Tibial nerve (tissue), 4 donors: ENCODE data around the gene SEPHS1. TPM values are rescaled to one million over a fixed set of nuclear protein-coding genes. Genes with fewer than 3 reads are reported as not detected.

Experiments used
- DNase-seq, 2 donors: peaks; one replicate each; pipeline ENCODE4 v3.0.0-alpha.2; 2019; ENCODE audit warnings: low spot score in 2 of 2
- H3K27ac ChIP-seq, 4 donors: fragments of 200-600 bp; sonication (generic) in 3 of 4; one replicate each; pipeline ENCODE4 v1.5.1; 2017 to 2019; ENCODE audit warnings: mild to moderate bottlenecking in 1 of 4
- H3K27me3 ChIP-seq, 2 donors: fragments of 200-600 bp; sonication (generic) in 1 of 2; one replicate each; pipeline versions ENCODE4 v1.5.1 to v1.6.0; 2017 to 2019
- H3K36me3 ChIP-seq, 3 donors: fragments of 200-600 bp; sonication (generic); one replicate each; pipeline ENCODE4 v1.5.1; 2018 to 2019
- H3K4me1 ChIP-seq, 4 donors: fragments of 200-600 bp; sonication (generic) in 3 of 4; one replicate each; pipeline ENCODE4 v1.5.1; 2017 to 2019
- H3K4me3 ChIP-seq, 4 donors: fragments of 200-600 bp; sonication (generic) in 3 of 4; one replicate each; pipeline ENCODE4 v1.5.1; 2017 to 2019; ENCODE audit warnings: mild to moderate bottlenecking in 1 of 4, moderate library complexity in 1 of 4
- H3K9me3 ChIP-seq, 4 donors: fragments of 200-600 bp; sonication (generic) in 3 of 4; one replicate each; pipeline ENCODE4 v1.5.1; 2017 to 2019
- CTCF ChIP-seq, 5 experiments: fragments of 200-600 bp in 3 of 5; fragments of 450-650 bp in 2 of 5; sonication (generic) in 3 of 5; IDR thresholded peaks; one replicate each; pipeline ENCODE4 v1.5.1; 2016 to 2019; ENCODE audit warnings: antibody characterized with exemption in 5 of 5, mild to moderate bottlenecking in 3 of 5, moderate library complexity in 2 of 5
- EP300 ChIP-seq, 2 donors: sonication (generic); formaldehyde crosslinking; IDR thresholded peaks; one replicate each; pipeline ENCODE4 v1.6.1; 2017; ENCODE audit warnings: antibody characterized with exemption in 2 of 2, mild to moderate bottlenecking in 1 of 2
- POLR2A ChIP-seq, 2 donors: fragments of 450-650 bp; IDR thresholded peaks; one replicate each; pipeline ENCODE4 v1.6.1; 2017; ENCODE audit warnings: antibody characterized with exemption in 2 of 2, mild to moderate bottlenecking in 2 of 2, moderate library complexity in 2 of 2
- WGBS, 2 donors: methylation state at CpG; one replicate each; pipeline ENCODE4 v1.1.5; 2018; 5-methylcytosine and 5-hydroxymethylcytosine counted together
- total RNA-seq, 4 donors: library from RNA; depleted of rRNA; stranded (reverse); fragments of >200 nt; gene quantifications; one replicate each; pipeline ENCODE4 v1.1.0, GENCODE V29; 2016

SEPHS1 gene
- total RNA-seq, 4 donors from 2014 or later = 18.0 to 28.4 (median 23.9) TPM

GRCh38 chr10:13328126-13328525 lies 20.0 kb downstream of the SEPHS1 start:
- Histone ChIP-seq H3K9me3 (no peaks in the 10 kb centered on the region), H3K36me3 (peaks cover 5 to 94% (median 22%) of the 10 kb centered on the region in 3 donors), H3K4me3 (no peak overlapping the region), H3K27ac (no peak overlapping the region), H3K4me1 (no peaks in the 10 kb centered on the region), H3K27me3 (no peaks in the 10 kb centered on the region)
- no peak for DNase-seq
- TF ChIP-seq CTCF (IDR thresholded peaks at IDR 0.05) (no peak), POLR2A (IDR thresholded peaks at IDR 0.05) (no peak), EP300 (IDR thresholded peaks at IDR 0.05) (no peak)
- 96 to 100% methylated on average over 4 to 5 of the region's 5 CpGs for WGBS, 2 donors

- Histone ChIP-seq H3K9me3 (no peaks in the 10 kb centered on the region), H3K27me3 (no peaks in the 10 kb centered on the region), H3K27ac (no peak overlapping the region), H3K4me3 (no peak overlapping the region), H3K4me1 (no peaks in the 10 kb centered on the region), H3K36me3 (peaks cover 5 to 94% (median 18%) of the 10 kb centered on the region in 3 donors)
- TF ChIP-seq CTCF (IDR thresholded peaks at IDR 0.05) (no peak), EP300 (IDR thresholded peaks at IDR 0.05) (no peak), POLR2A (IDR thresholded peaks at IDR 0.05) (no peak)
- no peak for DNase-seq
- 28 to 31% methylated on average over 3 of the region's 3 CpGs for WGBS, 2 donors
These were observed 20.6 kb downstream of the SEPHS1 start for GRCh38 chr10:13327534-13327933.

GRCh38 chr10:13322615-13323148 lies 25.4 kb downstream of the SEPHS1 start:
- Histone ChIP-seq H3K4me3 (no peak overlapping the region), H3K27ac (no peak overlapping the region), H3K9me3 (no peaks in the 10 kb centered on the region), H3K4me1 (no peaks in the 10 kb centered on the region), H3K36me3 (peaks cover 0 to 89% (median 0%) of the 10 kb centered on the region in 3 donors), H3K27me3 (no peaks in the 10 kb centered on the region)
- no peak for DNase-seq
- 95% methylated on average over 24 of the region's 24 CpGs for WGBS, 2 donors
- no peak for TF ChIP-seq EP300 (IDR thresholded peaks at IDR 0.05)
- TF ChIP-seq CTCF (IDR thresholded peaks at IDR 0.05) = no peak

GRCh38 chr10:13321576-13321975 lies 26.5 kb downstream of the SEPHS1 start:
- no peaks in the 10 kb centered on the region for H3K4me1 ChIP-seq
- no peaks in the 10 kb centered on the region for H3K27me3 ChIP-seq
- H3K9me3 ChIP-seq = no peaks in the 10 kb centered on the region
- no peak for DNase-seq
- H3K27ac ChIP-seq = no peak overlapping the region
- peaks cover 0 to 80% (median 0%) of the 10 kb centered on the region in 3 donors for H3K36me3 ChIP-seq
- no peak for TF ChIP-seq CTCF (IDR thresholded peaks at IDR 0.05)
- no peak for TF ChIP-seq POLR2A (IDR thresholded peaks at IDR 0.05)
- no peak for TF ChIP-seq EP300 (IDR thresholded peaks at IDR 0.05)
- H3K4me3 ChIP-seq = no peak overlapping the region
- WGBS, 2 donors = 92 to 93% methylated on average over 13 of the region's 13 CpGs

GRCh38 chr10:13319166-13319565 lies 28.9 kb downstream of the SEPHS1 start:
- no peak for DNase-seq
- TF ChIP-seq POLR2A (IDR thresholded peaks at IDR 0.05) (no peak), CTCF (IDR thresholded peaks at IDR 0.05) (no peak), EP300 (IDR thresholded peaks at IDR 0.05) (no peak)
- H3K9me3 ChIP-seq = no peaks in the 10 kb centered on the region
- H3K4me1 ChIP-seq = no peaks in the 10 kb centered on the region
- no peak overlapping the region for H3K27ac ChIP-seq
- peaks cover 0 to 58% (median 0%) of the 10 kb centered on the region in 3 donors for H3K36me3 ChIP-seq
- H3K27me3 ChIP-seq = no peaks in the 10 kb centered on the region
- H3K4me3 ChIP-seq = no peak overlapping the region
- 87 to 92% methylated on average over 7 of the region's 7 CpGs for WGBS, 2 donors
